ENCODE measurements around the gene ITPR1. TPM values are rescaled to one million over a fixed set of nuclear protein-coding genes. Genes with fewer than 3 reads are reported as not detected.

ITPR1 gene
- total and polyA plus RNA-seq, 11 donors: 8.9 to 55.8 (median 19.9) TPM

- no peak for ATAC-seq
- 74 to 86% (median 78%) methylated on average over 7 of the region's 7 CpGs for WGBS, 4 donors
- peak overlapping the region in 2 of 12 donors; percentile 18 to 48 for H3K27ac ChIP-seq
Measured at GRCh38 chr3:4511491-4512262, 18.5 kb downstream of the ITPR1 start.

GRCh38 chr3:4512895-4513616 lies 19.9 kb downstream of the ITPR1 start:
- H3K4me1 ChIP-seq: peaks cover 0 to 66% (median 32%) of the 10 kb centered on the region in 12 donors
- H3K4me3 ChIP-seq: no peak overlapping the region
- peak overlapping the region in 9 of 12 donors; percentile 18 to 54 (median 39) for H3K27ac ChIP-seq
- peak in 3 of 5 donors; percentile 33 to 61 (median 40) for DNase-seq
- no peaks in the 10 kb centered on the region for H3K9me3 ChIP-seq
- peaks cover 0 to 4% (median 0%) of the 10 kb centered on the region in 9 donors for H3K36me3 ChIP-seq
- H3K27me3 ChIP-seq: no peaks in the 10 kb centered on the region
- peak; percentile 49 to 75 (median 67) for ATAC-seq
- TF ChIP-seq, protein P1, sequence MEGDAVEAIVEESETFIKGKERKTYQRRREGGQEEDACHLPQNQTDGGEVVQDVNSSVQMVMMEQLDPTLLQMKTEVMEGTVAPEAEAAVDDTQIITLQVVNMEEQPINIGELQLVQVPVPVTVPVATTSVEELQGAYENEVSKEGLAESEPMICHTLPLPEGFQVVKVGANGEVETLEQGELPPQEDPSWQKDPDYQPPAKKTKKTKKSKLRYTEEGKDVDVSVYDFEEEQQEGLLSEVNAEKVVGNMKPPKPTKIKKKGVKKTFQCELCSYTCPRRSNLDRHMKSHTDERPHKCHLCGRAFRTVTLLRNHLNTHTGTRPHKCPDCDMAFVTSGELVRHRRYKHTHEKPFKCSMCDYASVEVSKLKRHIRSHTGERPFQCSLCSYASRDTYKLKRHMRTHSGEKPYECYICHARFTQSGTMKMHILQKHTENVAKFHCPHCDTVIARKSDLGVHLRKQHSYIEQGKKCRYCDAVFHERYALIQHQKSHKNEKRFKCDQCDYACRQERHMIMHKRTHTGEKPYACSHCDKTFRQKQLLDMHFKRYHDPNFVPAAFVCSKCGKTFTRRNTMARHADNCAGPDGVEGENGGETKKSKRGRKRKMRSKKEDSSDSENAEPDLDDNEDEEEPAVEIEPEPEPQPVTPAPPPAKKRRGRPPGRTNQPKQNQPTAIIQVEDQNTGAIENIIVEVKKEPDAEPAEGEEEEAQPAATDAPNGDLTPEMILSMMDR (IDR thresholded peaks at IDR 0.05): no peak
- TF ChIP-seq POLR2A (IDR thresholded peaks at IDR 0.05): no peak
- WGBS, 4 donors: 27 to 55% (median 41%) methylated on average over 14 to 15 of the region's 15 CpGs
- intact Hi-C loops (cut with DNase I): loop anchor here in 1 of 10 donors (10.0 kb wide), 1 partner anchor 158 kb away; no protein-coding TSS in a partner anchor

More at GRCh38 chr3:4511491-4512262, 18.5 kb downstream of the ITPR1 start:
- Histone ChIP-seq H3K4me3 (no peak overlapping the region), H3K36me3 (peaks cover 0 to 4% (median 0%) of the 10 kb centered on the region in 9 donors), H3K4me1 (peaks cover 0 to 61% (median 26%) of the 10 kb centered on the region in 12 donors), H3K27me3 (no peaks in the 10 kb centered on the region), H3K9me3 (no peaks in the 10 kb centered on the region)
- TF ChIP-seq, protein P1 (IDR thresholded peaks at IDR 0.05): no peak
- no peak for TF ChIP-seq POLR2A (IDR thresholded peaks at IDR 0.05)
- DNase-seq: no peak
- intact Hi-C loops (cut with DNase I): loop anchor here in 1 of 10 donors (10.0 kb wide), 1 partner anchor 157 kb away; no protein-coding TSS in a partner anchor

- no peak overlapping the region for H3K4me3 ChIP-seq
- TF ChIP-seq, protein P1 (IDR thresholded peaks at IDR 0.05): no peak
- TF ChIP-seq POLR2A (IDR thresholded peaks at IDR 0.05): no peak
- H3K9me3 ChIP-seq: no peaks in the 10 kb centered on the region
- intact Hi-C loops (cut with DNase I): loop anchor here in 1 of 10 donors (10.0 kb wide), 1 partner anchor 160 kb away; no protein-coding TSS in a partner anchor
- no peak overlapping the region for H3K27ac ChIP-seq
- ATAC-seq (no peak), DNase-seq (no peak)
- no peaks in the 10 kb centered on the region for H3K27me3 ChIP-seq
- WGBS, 4 donors: 82 to 94% (median 91%) methylated on average over 5 of the region's 5 CpGs
- peaks cover 0 to under 1% (median 0%) of the 10 kb centered on the region in 9 donors for H3K36me3 ChIP-seq
- H3K4me1 ChIP-seq: peaks cover 0 to 79% (median 41%) of the 10 kb centered on the region in 12 donors
Measured at GRCh38 chr3:4514321-4514720, 21.2 kb downstream of the ITPR1 start.

DNA sequence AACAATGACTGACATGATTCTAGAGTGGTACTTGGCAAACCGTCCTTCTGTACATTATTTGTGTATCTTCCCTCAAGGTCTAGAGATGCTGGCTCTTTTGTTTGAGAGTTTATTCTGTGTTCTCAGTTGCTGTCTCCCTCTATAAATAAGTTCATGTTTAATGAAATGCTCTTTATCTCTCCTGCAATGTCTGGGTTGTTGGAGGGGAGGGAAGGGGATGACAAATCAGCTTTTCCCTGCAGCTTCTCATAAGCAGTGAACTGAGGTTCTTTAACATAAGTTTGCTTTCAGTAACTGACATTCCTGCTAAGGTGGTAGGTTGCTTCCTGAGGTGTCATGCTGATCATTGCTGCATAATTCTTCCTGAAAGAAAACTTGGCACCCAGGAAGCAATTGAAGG lies 21.8 kb downstream of the ITPR1 start:
- Histone ChIP-seq H3K4me1 (peaks cover 0 to 84% (median 44%) of the 10 kb centered on the region in 12 donors), H3K4me3 (no peak overlapping the region), H3K27me3 (no peaks in the 10 kb centered on the region), H3K9me3 (no peaks in the 10 kb centered on the region), H3K36me3 (peaks cover 0 to 3% (median 0%) of the 10 kb centered on the region in 9 donors), H3K27ac (no peak overlapping the region)
- DNase-seq (no peak), ATAC-seq (no peak)
- WGBS, 4 donors: 73 to 92% (median 83%) methylated on average over 1 of the region's 1 CpG
- intact Hi-C loops (cut with DNase I): loop anchor here in 1 of 10 donors (10.0 kb wide), 1 partner anchor 160 kb away; no protein-coding TSS in a partner anchor
- TF ChIP-seq, protein P1 (IDR thresholded peaks at IDR 0.05): no peak
- no peak for TF ChIP-seq POLR2A (IDR thresholded peaks at IDR 0.05)

All from heart left ventricle (tissue), 16 donors.